T-cell (primary cell): ENCODE data around the gene SNX9. TPM values are rescaled to one million over a fixed set of nuclear protein-coding genes. Genes with fewer than 3 reads are reported as not detected.
A peak's percentile ranks its signal among the peaks of the same experiment; 100 is the strongest.
"Not testable (repeated sequence)": the region's sequence is repeated elsewhere in the genome, so short reads cannot be mapped to it uniquely, and the experiment has no call there.

Experiments used
- ATAC-seq, 4 experiments: fragments of 200-7000 bp in 3 of 4; fragments of 150-1000 bp in 1 of 4; cut with Tn5 transposase; replicated peaks in 1 of 4; 1 replicate in 3 of 4; 2 replicates in 1 of 4; pipeline ENCODE4 v1.10.0; 2021; ENCODE audit warnings: moderate library complexity in 3 of 4, mild to moderate bottlenecking in 2 of 4, moderate number of reproducible peaks in 1 of 4
- CTCF ChIA-PET, 2 donors: fragments of 300-600 bp; sonication (Branson Sonifier 250); formaldehyde crosslinking; loops; one replicate each; lab custom pipeline; 2022; ENCODE audit warnings: antibody characterized with exemption in 2 of 2; lab: Charles Lee
- POLR2A ChIA-PET, 2 donors: fragments of 300-600 bp; sonication (Branson Sonifier 250); formaldehyde crosslinking; loops; one replicate each; lab custom pipeline; 2022; ENCODE audit warnings: antibody characterized with exemption in 2 of 2; lab: Charles Lee
- DNase-seq, 35 experiments: peaks; one replicate each; pipeline versions ENCODE4 v3.0.0 to v3.0.0-alpha.2; 2013 to 2023
- H3K27ac ChIP-seq: one replicate; pipeline ENCODE4 v1.5.1; 2013; ENCODE audit warnings: low read length
- H3K27me3 ChIP-seq, 2 experiments: replicated peaks in 1 of 2; 1 replicate in 1 of 2; 2 replicates in 1 of 2; pipeline versions ENCODE4 v1.6.1 to v1.7.0; 2013; ENCODE audit warnings: low read length in 1 of 2, mixed read lengths in 1 of 2; ENCODE audit not compliant: control insufficient read depth in 2 of 2, insufficient read depth in 2 of 2; ENCODE audit errors: extremely low read depth in 1 of 2
- H3K36me3 ChIP-seq, 2 donors: 1 replicate in 1 of 2; 2 replicates in 1 of 2; pipeline versions ENCODE4 v1.6.1 to v1.7.0; 2013; ENCODE audit warnings: low read length in 1 of 2; ENCODE audit not compliant: control insufficient read depth in 2 of 2, insufficient read depth in 1 of 2; ENCODE audit errors: extremely low read depth in 1 of 2
- H3K4me1 ChIP-seq, 2 experiments: 1 replicate in 1 of 2; 2 replicates in 1 of 2; pipeline versions ENCODE4 v1.6.1 to v1.7.0; 2013; ENCODE audit warnings: low read length in 2 of 2, mixed read lengths in 1 of 2; ENCODE audit not compliant: insufficient read depth in 2 of 2, control insufficient read depth in 1 of 2; ENCODE audit errors: extremely low read depth in 1 of 2
- H3K4me3 ChIP-seq, 2 donors: 1 replicate in 1 of 2; 2 replicates in 1 of 2; pipeline versions ENCODE4 v1.5.1 to v1.7.0; 2013; ENCODE audit warnings: mild to moderate bottlenecking in 2 of 2, low read length in 1 of 2, moderate library complexity in 1 of 2; ENCODE audit not compliant: control insufficient read depth in 1 of 2; ENCODE audit errors: extremely low read depth in 1 of 2
- H3K9me3 ChIP-seq: 2 replicates; pipeline ENCODE4 v1.7.0; 2013
- H3K27ac Mint-ChIP-seq, 2 donors: one replicate each; pipeline ENCODE4 v1.8.0; 2020 to 2021; ENCODE audit warnings: mild to moderate bottlenecking in 2 of 2, mixed read lengths in 2 of 2
- H3K27me3 Mint-ChIP-seq, 2 donors: one replicate each; pipeline ENCODE4 v1.8.0; 2021 to 2022; ENCODE audit warnings: mixed read lengths in 2 of 2
- H3K36me3 Mint-ChIP-seq: one replicate; pipeline ENCODE4 v1.8.0; 2021; ENCODE audit warnings: mixed read lengths
- H3K4me1 Mint-ChIP-seq, 3 donors: one replicate each; pipeline ENCODE4 v1.8.0; 2020 to 2022; ENCODE audit warnings: mixed read lengths in 3 of 3, mild to moderate bottlenecking in 1 of 3
- H3K4me3 Mint-ChIP-seq, 3 donors: one replicate each; pipeline ENCODE4 v1.8.0; 2020 to 2022; ENCODE audit warnings: mild to moderate bottlenecking in 3 of 3, mixed read lengths in 3 of 3, moderate library complexity in 3 of 3
- H3K9me3 Mint-ChIP-seq, 3 donors: one replicate each; pipeline ENCODE4 v1.8.0; 2020 to 2022; ENCODE audit warnings: mixed read lengths in 3 of 3
- WGBS: methylation state at CpG from one replicate; pipeline ENCODE4 v1.1.5; 2013; ENCODE audit warnings: missing lambda C conversion rate; ENCODE audit not compliant: insufficient coverage; 5-methylcytosine and 5-hydroxymethylcytosine counted together
- total RNA-seq, 35 experiments: library from RNA in 6 of 35; stranded (reverse) in 6 of 35; fragments of 120-200 nt in 1 of 35; gene quantifications; one replicate each; pipeline versions ENCODE4 v1.2.1 to v1.2.4 and lab custom pipeline; 2013 to 2026

Gene SNX9
- total RNA-seq, 5 donors from 2014 or later (not counting 1 experiment from before 2014, with no cell fraction given), result 20.5 to 25.9 (median 23.7) TPM

GRCh38 chr6:157893238-157893637 lies 70.2 kb downstream of the SNX9 start:
- CTCF ChIA-PET, result interaction anchor here (0.7 to 2.8 kb wide), 5 partner anchors 17 to 137 kb away, joined by 3 to 12 read pairs (median 3); no protein-coding TSS in a partner anchor
- Histone ChIP-seq H3K27me3 (no peaks in the 10 kb centered on the region), H3K4me1 (peaks cover 17 to 24% of the 10 kb centered on the region in 2 experiments), H3K27ac (peak overlapping the region; percentile 32), H3K4me3 (no peak overlapping the region), H3K36me3 (peaks cover 0 to 13% of the 10 kb centered on the region in 2 donors), H3K9me3 (no peaks in the 10 kb centered on the region)
- peak; percentile 54 to 81 (median 78) for ATAC-seq
- DNase-seq, result peak in 33 of 35 experiments; percentile 25 to 78 (median 58)
- Mint-ChIP-seq H3K4me1 (peaks cover 40% of the 10 kb centered on the region in 3 donors), H3K4me3 (peak overlapping the region in 1 of 3 donors; percentile 61), H3K27ac (peak overlapping the region; percentile 37 to 64), H3K36me3 (peaks cover 49% of the 10 kb centered on the region), H3K27me3 (no peaks in the 10 kb centered on the region), H3K9me3 (no peaks in the 10 kb centered on the region)
- WGBS, result 33% methylated on average over 1 of the region's 4 CpGs
- POLR2A ChIA-PET, result interaction anchor here (0.6 to 2.7 kb wide), 7 partner anchors 13 to 136 kb away, joined by 3 to 9 read pairs (median 6); no protein-coding TSS in a partner anchor

- H3K27ac Mint-ChIP-seq, result no peak overlapping the region
- H3K36me3 Mint-ChIP-seq, result peaks cover 51% of the 10 kb centered on the region
Measured at GRCh38 chr6:157895585-157895984, 72.5 kb downstream of the SNX9 start.

DNA sequence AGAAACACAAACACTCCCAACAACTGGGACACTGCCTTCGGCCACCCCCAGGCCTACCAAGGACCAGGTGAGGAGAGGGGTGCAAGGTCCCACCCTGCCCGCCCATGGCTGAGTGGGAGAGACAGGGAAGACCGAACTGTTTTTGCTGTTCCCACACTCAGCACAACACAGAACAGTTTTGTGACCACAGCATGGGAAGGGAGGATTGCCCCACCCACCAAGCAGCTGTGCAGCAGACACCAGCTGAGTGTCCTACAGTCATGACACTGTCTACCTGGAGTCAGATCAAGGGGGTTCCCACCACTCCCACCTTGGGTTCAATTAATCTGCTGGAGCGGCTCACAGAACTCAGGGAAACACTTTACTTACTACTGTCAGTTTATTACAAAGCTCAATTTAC lies 73.9 kb downstream of the SNX9 start:
- no peak overlapping the region for H3K27ac Mint-ChIP-seq
- no peaks in the 10 kb centered on the region for H3K9me3 Mint-ChIP-seq
- peaks cover 11 to 18% of the 10 kb centered on the region in 2 experiments for H3K4me1 ChIP-seq
- CTCF ChIA-PET, result interaction anchor here (0.6 to 1.2 kb wide), 5 partner anchors 10 to 632 kb away, joined by 3 to 4 read pairs (median 3); no protein-coding TSS in a partner anchor
- WGBS, result 100% methylated on average over 1 of the region's 4 CpGs
- peaks cover 25 to 27% (median 26%) of the 10 kb centered on the region in 3 donors for H3K4me1 Mint-ChIP-seq
- H3K4me3 ChIP-seq, result no peak overlapping the region
- H3K27me3 ChIP-seq, result no peaks in the 10 kb centered on the region
- no peaks in the 10 kb centered on the region for H3K9me3 ChIP-seq
- no peaks in the 10 kb centered on the region for H3K27me3 Mint-ChIP-seq
- DNase-seq (no peak), ATAC-seq (no peak)
- POLR2A ChIA-PET, result interaction anchor here in 1 of 2 donors (1.2 kb wide), 1 partner anchor 11 kb away, joined by 3 read pairs; no protein-coding TSS in a partner anchor
- no peak overlapping the region for H3K27ac ChIP-seq
- H3K4me3 Mint-ChIP-seq, result no peak overlapping the region
- peaks cover 58% of the 10 kb centered on the region for H3K36me3 Mint-ChIP-seq
- H3K36me3 ChIP-seq, result peaks cover 0 to 13% of the 10 kb centered on the region in 2 donors

More at GRCh38 chr6:157895585-157895984, 72.5 kb downstream of the SNX9 start:
- Histone ChIP-seq H3K27ac (no peak overlapping the region), H3K9me3 (no peaks in the 10 kb centered on the region), H3K4me3 (no peak overlapping the region), H3K27me3 (no peaks in the 10 kb centered on the region), H3K36me3 (peaks cover 0 to 13% of the 10 kb centered on the region in 2 donors), H3K4me1 (peaks cover 17 to 24% of the 10 kb centered on the region in 2 experiments)
- Mint-ChIP-seq H3K4me1 (peaks cover 34 to 38% (median 38%) of the 10 kb centered on the region in 3 donors), H3K4me3 (no peak overlapping the region), H3K27me3 (no peaks in the 10 kb centered on the region), H3K9me3 (no peaks in the 10 kb centered on the region)
- 67% methylated on average over 1 of the region's 3 CpGs for WGBS
- ATAC-seq (no peak), DNase-seq (no peak)
- ChIA-PET CTCF (no interaction called here), POLR2A (interaction anchor here in 1 of 2 donors (0.6 kb wide), 1 partner anchor 126 kb away, joined by 3 read pairs; no protein-coding TSS in a partner anchor)

DNA sequence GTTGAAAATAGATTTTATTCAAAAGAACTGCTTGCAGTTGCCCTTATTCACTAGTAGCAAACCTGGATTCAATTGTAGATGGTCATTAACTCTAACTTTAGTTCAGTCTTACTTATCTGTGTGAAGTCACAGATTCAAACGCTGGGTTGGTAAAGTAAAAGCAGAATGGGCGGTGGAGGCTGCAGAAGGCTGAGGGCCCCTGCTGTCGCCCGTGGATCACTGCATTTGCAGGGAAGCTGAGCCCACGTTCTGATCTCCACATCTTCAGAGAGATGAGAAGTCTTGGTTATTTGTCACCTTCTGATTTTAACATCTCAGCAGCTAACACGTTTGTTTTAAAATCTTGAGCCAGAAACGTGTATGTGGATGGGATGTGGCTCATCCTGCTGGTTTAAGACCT lies 75.1 kb downstream of the SNX9 start:
- peaks cover 12 to 15% (median 13%) of the 10 kb centered on the region in 3 donors for H3K4me1 Mint-ChIP-seq
- H3K27me3 ChIP-seq, result no peaks in the 10 kb centered on the region
- H3K27me3 Mint-ChIP-seq, result no peaks in the 10 kb centered on the region
- peak in 3 of 4 experiments; percentile 53 to 64 (median 55) for ATAC-seq
- DNase-seq, result peak in 28 of 35 experiments; percentile 15 to 63 (median 36)
- no peak overlapping the region for H3K4me3 Mint-ChIP-seq
- H3K36me3 Mint-ChIP-seq, result peaks cover 62% of the 10 kb centered on the region
- no peak overlapping the region for H3K27ac ChIP-seq
- POLR2A ChIA-PET, result interaction anchor here in 1 of 2 donors (0.6 kb wide), 1 partner anchor 15 kb away, joined by 3 read pairs; no protein-coding TSS in a partner anchor
- H3K4me1 ChIP-seq, result peaks cover 0 to 7% of the 10 kb centered on the region in 2 experiments
- no peaks in the 10 kb centered on the region for H3K9me3 ChIP-seq
- WGBS, result no CpG with 5 or more reads among the region's 7 CpGs
- peaks cover 0 to 16% of the 10 kb centered on the region in 2 donors for H3K36me3 ChIP-seq
- peak overlapping the region in 1 of 2 donors; percentile 11 for H3K27ac Mint-ChIP-seq
- H3K4me3 ChIP-seq, result no peak overlapping the region
- no peaks in the 10 kb centered on the region for H3K9me3 Mint-ChIP-seq
- CTCF ChIA-PET, result interaction anchor here in 1 of 2 donors (0.6 kb wide), 1 partner anchor 54 kb away, joined by 3 read pairs; no protein-coding TSS in a partner anchor

GRCh38 chr6:157898640-157899039 lies 75.6 kb downstream of the SNX9 start:
- no peak overlapping the region for H3K4me3 Mint-ChIP-seq
- no peaks in the 10 kb centered on the region for H3K27me3 Mint-ChIP-seq
- Histone ChIP-seq H3K27ac (no peak overlapping the region), H3K4me3 (no peak overlapping the region), H3K9me3 (no peaks in the 10 kb centered on the region), H3K36me3 (peaks cover 0 to 16% of the 10 kb centered on the region in 2 donors), H3K4me1 (peaks cover 0 to 5% of the 10 kb centered on the region in 2 experiments), H3K27me3 (no peaks in the 10 kb centered on the region)
- DNase-seq (no peak), ATAC-seq (no peak)
- H3K4me1 Mint-ChIP-seq, result peaks cover 8 to 10% (median 9%) of the 10 kb centered on the region in 3 donors
- H3K27ac Mint-ChIP-seq, result no peak overlapping the region
- POLR2A ChIA-PET, result no interaction called here
- no peaks in the 10 kb centered on the region for H3K9me3 Mint-ChIP-seq
- peaks cover 63% of the 10 kb centered on the region for H3K36me3 Mint-ChIP-seq
- 80% methylated on average over 1 of the region's 3 CpGs for WGBS
- CTCF ChIA-PET, result interaction anchor here in 1 of 2 donors (0.6 kb wide), 1 partner anchor 54 kb away, joined by 3 read pairs; no protein-coding TSS in a partner anchor

- H3K27me3 Mint-ChIP-seq, ATAC-seq, H3K27ac ChIP-seq, POLR2A ChIA-PET, H3K4me1 Mint-ChIP-seq, H3K9me3 Mint-ChIP-seq, CTCF ChIA-PET, DNase-seq, H3K27ac Mint-ChIP-seq, H3K4me3 ChIP-seq, H3K4me3 Mint-ChIP-seq, H3K9me3 ChIP-seq, H3K4me1 ChIP-seq, H3K27me3 ChIP-seq: not testable (repeated sequence)
- peaks cover 0 to 16% of the 10 kb centered on the region in 2 donors for H3K36me3 ChIP-seq
- H3K36me3 Mint-ChIP-seq, result peaks cover 62% of the 10 kb centered on the region
- WGBS, result 100% methylated on average over 2 of the region's 11 CpGs
Measured at GRCh38 chr6:157900262-157900661, 77.2 kb downstream of the SNX9 start.
